GM12878 (cell line): ENCODE measurements around the gene CDC42SE2. TPM values are rescaled to one million over a fixed set of nuclear protein-coding genes. Genes with fewer than 3 reads are reported as not detected.

ENCODE experiments used
- ATAC-seq: fragments of 200-7000 bp; cut with Tn5 transposase; 3 replicates; pipeline ENCODE4 v1.9.1; 2020; ENCODE audit warnings: mild to moderate bottlenecking, moderate library complexity
- BruUV-seq: library from RNA; stranded (reverse); fragments of 400-500 nt; replicated peaks from 2 replicates; lab custom pipeline; 2021; lab: Mats Ljungman, UMichigan
- CTCF ChIA-PET: fragments of 300-600 bp; sonication (Branson Sonifier 250); formaldehyde crosslinking; extraction: SDS; loops from one replicate; lab custom pipeline; 2021; ENCODE audit warnings: inconsistent platforms; lab: Yijun Ruan, JAX
- POLR2A ChIA-PET: fragments of 350-600 bp; formaldehyde crosslinking; extraction: SDS; loops from one replicate; lab custom pipeline; 2021; ENCODE audit warnings: inconsistent platforms; lab: Charles Lee
- RAD21 ChIA-PET: fragments of 300-600 bp; sonication (Branson Sonifier 250); formaldehyde crosslinking; loops from one replicate; lab custom pipeline; 2023; ENCODE audit warnings: antibody characterized with exemption; ENCODE audit not compliant: unreplicated experiment; lab: Charles Lee
- SMC1A ChIA-PET: fragments of 300-600 bp; sonication (Branson Sonifier 250); formaldehyde crosslinking; loops from one replicate; lab custom pipeline; 2023; ENCODE audit not compliant: unreplicated experiment, uncharacterized antibody; lab: Charles Lee
- DNase-seq: peaks from one replicate; pipeline ENCODE4 v3.0.0-alpha.2; 2011; ENCODE audit warnings: low read depth, low spot score
- FAIRE-seq: peaks from 3 replicates; lab custom pipeline; 2011; peaks lifted over from hg19 to GRCh38; lab: Jason Lieb, UNC
- H2AFZ ChIP-seq: 2 replicates; pipeline ENCODE4 v1.6.0; 2011; ENCODE audit warnings: low read depth, low read length, control low read depth; ENCODE audit not compliant: control insufficient read depth
- H3K27ac ChIP-seq: 2 replicates; pipeline ENCODE4 v1.5.1; 2011; ENCODE audit warnings: control low read depth; ENCODE audit not compliant: control insufficient read depth, insufficient read depth
- H3K27me3 ChIP-seq, 2 experiments: replicated peaks in 1 of 2; 2 replicates each; pipeline versions ENCODE4 v1.6.0 to v1.6.1; 2011; ENCODE audit warnings: low read length in 1 of 2; ENCODE audit not compliant: control insufficient read depth in 2 of 2, insufficient read depth in 2 of 2
- H3K36me3 ChIP-seq, 2 experiments: 2 replicates each; pipeline ENCODE4 v1.5.1; 2011; ENCODE audit warnings: low read length in 1 of 2; ENCODE audit not compliant: control insufficient read depth in 2 of 2, insufficient read depth in 2 of 2
- H3K4me1 ChIP-seq: 2 replicates; pipeline ENCODE4 v1.6.1; 2011; ENCODE audit warnings: mild to moderate bottlenecking, low read length, moderate library complexity, mixed read lengths; ENCODE audit not compliant: control insufficient read depth, insufficient read depth
- H3K4me2 ChIP-seq: 2 replicates; pipeline ENCODE4 v1.6.0; 2011; ENCODE audit warnings: control low read depth; ENCODE audit not compliant: control insufficient read depth, insufficient read depth
- H3K4me3 ChIP-seq: fragments of 200-600 bp; sonication (generic); 2 replicates; pipeline ENCODE4 v1.5.1; 2016
- H3K79me2 ChIP-seq: 2 replicates; pipeline ENCODE4 v1.6.0; 2011; ENCODE audit warnings: low read length; ENCODE audit not compliant: control insufficient read depth, insufficient read depth
- H3K9ac ChIP-seq: 2 replicates; pipeline ENCODE4 v1.8.0; 2011; ENCODE audit warnings: low read length, control low read depth, mixed read lengths; ENCODE audit not compliant: control insufficient read depth, insufficient read depth
- H3K9me3 ChIP-seq: replicated peaks from 3 replicates; pipeline ENCODE4 v1.5.1; 2011; ENCODE audit warnings: mild to moderate bottlenecking, low read length; ENCODE audit not compliant: control insufficient read depth, insufficient read depth
- H4K20me1 ChIP-seq: 2 replicates; pipeline ENCODE4 v1.6.0; 2011; ENCODE audit not compliant: control insufficient read depth, insufficient read depth
- BCL3 ChIP-seq: IDR thresholded peaks from 2 replicates; pipeline ENCODE4 v1.6.1; 2011; ENCODE audit warnings: borderline replicate concordance, low read depth, mild to moderate bottlenecking, moderate library complexity, low read length; ENCODE audit not compliant: insufficient read depth, poor library complexity, severe bottlenecking
- PBX3 ChIP-seq: IDR thresholded peaks from 2 replicates; pipeline ENCODE4 v1.6.1; 2011; ENCODE audit warnings: mild to moderate bottlenecking, low read depth, low read length, moderate library complexity; ENCODE audit not compliant: insufficient replicate concordance
- TCF12 ChIP-seq: IDR thresholded peaks from 2 replicates; pipeline ENCODE4 v1.6.1; 2011; ENCODE audit warnings: low read depth, mild to moderate bottlenecking, low read length
- WGBS: methylation state at CpG from one replicate; pipeline ENCODE4 v1.1.6; 2016; ENCODE audit warnings: low lambda C conversion rate; ENCODE audit not compliant: insufficient replicate concordance, insufficient coverage; ENCODE audit errors: missing lambda C conversion rate; 5-methylcytosine and 5-hydroxymethylcytosine counted together
- in situ Hi-C: fragments of 300-500 bp; cut with MboI; formaldehyde crosslinking; loops from 9 replicates; pipeline ENCODE4 v1.14.3; 2018; ENCODE audit warnings: mixed read lengths
- intact Hi-C: fragments of 100-400 bp; cut with micrococcal nuclease; formaldehyde crosslinking; loops from one replicate; pipeline ENCODE4 v1.14.2; 2022; ENCODE audit not compliant: unreplicated experiment
- polyA plus RNA-seq, 11 experiments: library from polyadenylated mRNA; depleted of rRNA in 4 of 11; unstranded in 6 of 11; stranded (reverse) in 5 of 11; fragments of >200 nt; fragmentation: Nextera tagmentation in 4 of 11; fragmentation: Illumina TruSeq in 1 of 11; extraction: Ambion mirVana in 4 of 11; extraction: Trizol in 1 of 11; gene quantifications; 1 replicate in 1 of 11; 2 replicates in 10 of 11; pipeline versions ENCODE4 v1.2.1 to v1.2.3, GENCODE V29; 2011 to 2016; ENCODE audit warnings: inconsistent platforms in 2 of 11, missing spikeins in 2 of 11, low read depth in 1 of 11
- total RNA-seq, 4 experiments: library from RNA; depleted of rRNA in 3 of 4; stranded (reverse); fragments of >200 nt in 3 of 4; fragmentation: Illumina TruSeq in 1 of 4; extraction: Trizol in 1 of 4; gene quantifications; 2 replicates each; pipeline versions ENCODE4 v1.2.1 to v1.2.3, GENCODE V29; 2013 to 2021

CDC42SE2 gene
- total and polyA plus RNA-seq, 10 of the 15 experiments (the other 5 are each of a cell fraction or from before 2014, with no cell fraction given) = 57.0 to 148 (median 80.3) TPM

GRCh38 chr5:131220566-131220965 lies 43.3 kb upstream of the CDC42SE2 start:
- Histone ChIP-seq H3K27ac (no peak overlapping the region), H3K79me2 (peaks cover 91% of the 10 kb centered on the region), H3K4me3 (peak overlapping the region; percentile 64; the same call in 1 of the 2 replicates), H3K9ac (no peak overlapping the region), H4K20me1 (no peaks in the 10 kb centered on the region), H3K27me3 (no peaks in the 10 kb centered on the region), H2AFZ (no peak overlapping the region), H3K4me1 (peaks cover 24% of the 10 kb centered on the region), H3K4me2 (peak overlapping the region; percentile 24), H3K36me3 (no peaks in the 10 kb centered on the region; a peak in 1 of 4 replicates), H3K9me3 (no peaks in the 10 kb centered on the region)
- ATAC-seq = no peak
- TF ChIP-seq BCL3 = peak; percentile 35
- TF ChIP-seq TCF12 = no peak
- peak; percentile 20 for TF ChIP-seq PBX3
- FAIRE-seq = no peak
- ChIA-PET CTCF (interaction anchor here (1.1 to 8.7 kb wide), 3 partner anchors 7 to 65 kb away, joined by 3 to 65 read pairs (median 16); partner anchors contain the start of gene CDC42SE2), SMC1A (interaction anchor here (1.4 to 26.7 kb wide), 3 partner anchors 8 to 42 kb away, joined by 3 to 1218 read pairs (median 166); partner anchors contain the start of gene CDC42SE2), POLR2A (interaction anchor here (1.3 to 19.3 kb wide), 6 partner anchors 8 to 55 kb away, joined by 3 to 309 read pairs (median 74); partner anchors contain the start of gene CDC42SE2), RAD21 (interaction anchor here (1.2 to 10.4 kb wide), 10 partner anchors 7 to 195 kb away, joined by 3 to 161 read pairs (median 15); partner anchors contain the start of gene CDC42SE2)
- WGBS = over 99% methylated on average over 6 of the region's 7 CpGs
- in situ Hi-C loops (no loop called here), intact Hi-C loops (no loop called here)
- BruUV-seq = no TSS peak
- no peak for DNase-seq
